HL-60 (cell line): Measurements from ENCODE around the gene AK5.

Source experiments
- CTCF ChIP-seq: IDR thresholded peaks from one replicate; pipeline ENCODE4 v1.5.1; 2011; ENCODE audit warnings: low read length, control low read depth, inconsistent platforms; ENCODE audit not compliant: insufficient read depth
- GABPA ChIP-seq: IDR thresholded peaks from 2 replicates; pipeline ENCODE4 v1.6.1; 2012; ENCODE audit warnings: low read depth
- POLR2AphosphoS5 ChIP-seq: IDR thresholded peaks from 2 replicates; pipeline ENCODE4 v1.6.1; 2012; ENCODE audit warnings: low read depth
- REST ChIP-seq: IDR thresholded peaks from 2 replicates; pipeline ENCODE4 v1.6.1; 2012; ENCODE audit warnings: low read depth; ENCODE audit not compliant: insufficient replicate concordance
- SPI1 ChIP-seq: IDR thresholded peaks from 2 replicates; pipeline ENCODE4 v1.6.1; 2012; ENCODE audit warnings: low read depth, mild to moderate bottlenecking, borderline replicate concordance

- TF ChIP-seq CTCF (no peak), REST (no peak), POLR2AphosphoS5 (no peak), GABPA (no peak), SPI1 (no peak)
Measured at GRCh38 chr1:77370583-77371306, 88.9 kb downstream of the AK5 start.
